ENCODE measurements around the gene ISY1.
"Not testable (repeated sequence)": the region's sequence is repeated elsewhere in the genome, so short reads cannot be mapped to it uniquely, and the experiment has no call there.

ISY1 gene

GRCh38 chr3:129185783-129186182 is 24.9 kb upstream of the ISY1 start:
- no peaks in the 10 kb centered on the region for H3K36me3 ChIP-seq (ENCODE audit: insufficient read depth, low read length)
- H3K27me3 ChIP-seq (ENCODE audit: insufficient read depth, low read length, poor library complexity, severe bottlenecking): peaks cover 4% of the 10 kb centered on the region
- no peaks in the 10 kb centered on the region for H3F3A ChIP-seq (ENCODE audit: low read depth)
- H3K4me2 ChIP-seq (ENCODE audit: low read depth, low read length, poor library complexity, severe bottlenecking): peak overlapping the region; percentile 11
- H3K4me3 ChIP-seq (ENCODE audit: low read length, poor library complexity, severe bottlenecking): no peak overlapping the region
- H3K79me2 ChIP-seq (ENCODE audit: insufficient read depth, low read length): peaks cover 42% of the 10 kb centered on the region
- H4K20me1 ChIP-seq (ENCODE audit: insufficient read depth, low read length, poor library complexity, severe bottlenecking): peaks cover 25% of the 10 kb centered on the region
- H3K9me3 ChIP-seq (ENCODE audit: insufficient read depth, low read depth, low read length): no peaks in the 10 kb centered on the region
- H3K4me1 ChIP-seq (ENCODE audit: insufficient read depth, low read length, poor library complexity, severe bottlenecking): peaks cover 17% of the 10 kb centered on the region
- no peak overlapping the region for H2AFZ ChIP-seq (ENCODE audit: low read length)
- H3K9me2 ChIP-seq (replicated peaks; ENCODE audit: low read depth, low read length): no peaks in the 10 kb centered on the region
- TF ChIP-seq CTCF (conservative IDR thresholded peaks at IDR 0.05; ENCODE audit: low read length) (no peak), EZH2phosphoT487 (IDR thresholded peaks at IDR 0.05; ENCODE audit: borderline replicate concordance) (no peak)
- H3K9ac ChIP-seq (ENCODE audit: low read depth, low read length, poor library complexity, severe bottlenecking): no peak overlapping the region

- H3K4me1 ChIP-seq (ENCODE audit: insufficient read depth, low read length, poor library complexity, severe bottlenecking): peaks cover 22% of the 10 kb centered on the region
- H3K36me3 ChIP-seq (ENCODE audit: insufficient read depth, low read length); H3F3A ChIP-seq (ENCODE audit: low read depth); H3K9me2 ChIP-seq (replicated peaks; ENCODE audit: low read depth, low read length); H3K27me3 ChIP-seq (ENCODE audit: insufficient read depth, low read length, poor library complexity, severe bottlenecking); H3K9me3 ChIP-seq (ENCODE audit: insufficient read depth, low read depth, low read length); H2AFZ ChIP-seq (ENCODE audit: low read length): not testable (repeated sequence)
- peak overlapping the region; percentile 95 for H3K4me2 ChIP-seq (ENCODE audit: low read depth, low read length, poor library complexity, severe bottlenecking)
- peak overlapping the region; percentile 98 for H3K4me3 ChIP-seq (ENCODE audit: low read length, poor library complexity, severe bottlenecking)
- H3K9ac ChIP-seq (ENCODE audit: low read depth, low read length, poor library complexity, severe bottlenecking): peak overlapping the region; percentile 98
- H3K79me2 ChIP-seq (ENCODE audit: insufficient read depth, low read length): peaks cover 50% of the 10 kb centered on the region
- H4K20me1 ChIP-seq (ENCODE audit: insufficient read depth, low read length, poor library complexity, severe bottlenecking): peaks cover 33% of the 10 kb centered on the region
Measured at GRCh38 chr3:129184784-129185542, 24.1 kb upstream of the ISY1 start.

- Histone ChIP-seq H3K9me3 (ENCODE audit: insufficient read depth, low read depth, low read length) (no peaks in the 10 kb centered on the region), H3K4me1 (ENCODE audit: insufficient read depth, low read length, poor library complexity, severe bottlenecking) (peaks cover 24% of the 10 kb centered on the region), H3K4me2 (ENCODE audit: low read depth, low read length, poor library complexity, severe bottlenecking) (peak overlapping the region; percentile 95), H2AFZ (ENCODE audit: low read length) (peak overlapping the region; percentile 89), H3K27me3 (ENCODE audit: insufficient read depth, low read length, poor library complexity, severe bottlenecking) (peaks cover 4% of the 10 kb centered on the region), H3K4me3 (ENCODE audit: low read length, poor library complexity, severe bottlenecking) (peak overlapping the region; percentile 98), H3K79me2 (ENCODE audit: insufficient read depth, low read length) (peaks cover 56% of the 10 kb centered on the region), H3K36me3 (ENCODE audit: insufficient read depth, low read length) (peaks cover under 1% of the 10 kb centered on the region; the same call in 1 of the 2 replicates), H4K20me1 (ENCODE audit: insufficient read depth, low read length, poor library complexity, severe bottlenecking) (peaks cover 39% of the 10 kb centered on the region), H3F3A (ENCODE audit: low read depth) (no peaks in the 10 kb centered on the region), H3K9me2 (replicated peaks; ENCODE audit: low read depth, low read length) (no peaks in the 10 kb centered on the region), H3K9ac (ENCODE audit: low read depth, low read length, poor library complexity, severe bottlenecking) (peak overlapping the region; percentile 98)
- TF ChIP-seq CTCF (conservative IDR thresholded peaks at IDR 0.05; ENCODE audit: low read length): no peak
- TF ChIP-seq EZH2phosphoT487 (IDR thresholded peaks at IDR 0.05; ENCODE audit: borderline replicate concordance): no peak
Measured at GRCh38 chr3:129184396-129184657, 23.5 kb upstream of the ISY1 start.

All from Loucy (cell line).